H1 (cell line): ENCODE data around the gene PLEKHM1.
"Not testable (repeated sequence)": the region's sequence is repeated elsewhere in the genome, so short reads cannot be mapped to it uniquely, and the experiment has no call there.

Experiments used
- CBX8 ChIP-seq: fragments of 300-800, 300-1000 bp; sonication (generic); IDR thresholded peaks from 2 replicates; pipeline ENCODE4 v1.7.1; 2016; ENCODE audit warnings: low read depth, low read length, borderline replicate concordance
- EZH2 ChIP-seq: fragments of 200-600 bp; sonication (generic); IDR thresholded peaks from 2 replicates; pipeline ENCODE4 v1.7.1; 2012; ENCODE audit warnings: low read depth, mild to moderate bottlenecking, moderate library complexity, low read length, inconsistent platforms; ENCODE audit not compliant: severe bottlenecking
- FOSL1 ChIP-seq: IDR thresholded peaks from 2 replicates; pipeline ENCODE4 v1.6.1; 2011; ENCODE audit warnings: mild to moderate bottlenecking, low read depth, low read length, moderate library complexity; ENCODE audit not compliant: insufficient read depth
- GABPA ChIP-seq: IDR thresholded peaks from 2 replicates; pipeline ENCODE4 v1.6.1; 2011; ENCODE audit warnings: mild to moderate bottlenecking, low read length, moderate library complexity, borderline replicate concordance; ENCODE audit not compliant: insufficient read depth
- GTF2F1 ChIP-seq: IDR thresholded peaks from 2 replicates; pipeline ENCODE4 v1.6.1; 2012; ENCODE audit warnings: low read depth, low read length, improper control_type of control experiment, borderline replicate concordance
- MAFK ChIP-seq: IDR thresholded peaks from 2 replicates; pipeline ENCODE4 v1.6.1; 2012; ENCODE audit warnings: low read depth, mild to moderate bottlenecking, improper control_type of control experiment, low read length
- POLR2AphosphoS5 ChIP-seq: IDR thresholded peaks from 2 replicates; pipeline ENCODE4 v1.6.1; 2011; ENCODE audit warnings: low read depth, low read length
- RAD21 ChIP-seq, 2 experiments: IDR thresholded peaks in 1 of 2; conservative IDR thresholded peaks in 1 of 2; 2 replicates each; pipeline ENCODE4 v1.6.1; 2011; ENCODE audit warnings: low read depth in 2 of 2, low read length in 2 of 2, improper control_type of control experiment in 1 of 2, inconsistent platforms in 1 of 2, mild to moderate bottlenecking in 1 of 2, moderate library complexity in 1 of 2
- YY1 ChIP-seq: IDR thresholded peaks from 2 replicates; pipeline ENCODE4 v1.6.1; 2011; ENCODE audit warnings: low read depth, mild to moderate bottlenecking, low read length
- TF ChIP-seq, protein P1 (sequence below), 3 experiments: IDR thresholded peaks; 1 replicate in 2 of 3; 2 replicates in 1 of 3; pipeline versions ENCODE4 v1.5.1 to v1.6.1; 2011; ENCODE audit warnings: low read length in 3 of 3, mild to moderate bottlenecking in 3 of 3, inconsistent platforms in 2 of 3, low read depth in 1 of 3, moderate library complexity in 1 of 3; ENCODE audit not compliant: insufficient read depth in 1 of 3; ENCODE audit errors: control extremely low read depth in 1 of 3

DNA sequence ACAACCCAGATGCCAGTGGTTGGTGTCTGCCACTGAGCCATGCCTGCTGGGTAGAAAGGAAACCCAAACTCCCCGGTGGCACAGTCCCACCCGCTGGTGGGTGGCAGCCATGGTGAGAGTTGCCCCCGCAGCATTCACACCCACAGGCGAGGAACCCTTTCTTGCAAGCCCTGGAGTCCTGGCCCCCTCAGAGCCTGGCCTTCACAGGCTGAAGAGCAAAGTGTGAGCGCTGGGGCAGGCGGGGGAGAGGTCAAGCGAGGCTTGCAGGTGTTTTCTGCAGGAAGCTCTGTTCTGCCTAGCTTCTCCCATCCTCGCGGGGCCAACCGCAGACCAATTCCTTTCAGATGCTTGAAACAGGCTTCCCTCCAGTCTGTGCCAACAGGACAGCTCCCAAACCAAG lies 38.9 kb downstream of the PLEKHM1 start:
- TF ChIP-seq, protein P1, sequence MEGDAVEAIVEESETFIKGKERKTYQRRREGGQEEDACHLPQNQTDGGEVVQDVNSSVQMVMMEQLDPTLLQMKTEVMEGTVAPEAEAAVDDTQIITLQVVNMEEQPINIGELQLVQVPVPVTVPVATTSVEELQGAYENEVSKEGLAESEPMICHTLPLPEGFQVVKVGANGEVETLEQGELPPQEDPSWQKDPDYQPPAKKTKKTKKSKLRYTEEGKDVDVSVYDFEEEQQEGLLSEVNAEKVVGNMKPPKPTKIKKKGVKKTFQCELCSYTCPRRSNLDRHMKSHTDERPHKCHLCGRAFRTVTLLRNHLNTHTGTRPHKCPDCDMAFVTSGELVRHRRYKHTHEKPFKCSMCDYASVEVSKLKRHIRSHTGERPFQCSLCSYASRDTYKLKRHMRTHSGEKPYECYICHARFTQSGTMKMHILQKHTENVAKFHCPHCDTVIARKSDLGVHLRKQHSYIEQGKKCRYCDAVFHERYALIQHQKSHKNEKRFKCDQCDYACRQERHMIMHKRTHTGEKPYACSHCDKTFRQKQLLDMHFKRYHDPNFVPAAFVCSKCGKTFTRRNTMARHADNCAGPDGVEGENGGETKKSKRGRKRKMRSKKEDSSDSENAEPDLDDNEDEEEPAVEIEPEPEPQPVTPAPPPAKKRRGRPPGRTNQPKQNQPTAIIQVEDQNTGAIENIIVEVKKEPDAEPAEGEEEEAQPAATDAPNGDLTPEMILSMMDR (IDR thresholded peaks at IDR 0.05; ENCODE audit: control extremely low read depth in 1 of 3, insufficient read depth in 1 of 3, low read depth in 1 of 3, low read length in 3 of 3) = not testable (repeated sequence)
- TF ChIP-seq MAFK; YY1; RAD21 (IDR thresholded peaks at IDR 0.05 in 1 of 2, conservative IDR thresholded peaks at IDR 0.05 in 1 of 2; ENCODE audit: low read depth in 2 of 2, low read length in 2 of 2); GTF2F1; GABPA; POLR2AphosphoS5; EZH2; FOSL1; CBX8: not testable (repeated sequence)
